ENCODE results near the gene HUWE1. TPM values are rescaled to one million over a fixed set of nuclear protein-coding genes. Genes with fewer than 3 reads are reported as not detected.

HUWE1 gene
- total and polyA plus RNA-seq, 2 experiments from 2014 or later = 61.2 to 225 TPM

GRCh38 chrX:53571494-53571893 is 115.0 kb downstream of the HUWE1 start (continued):
- no peak for TF ChIP-seq POLR2AphosphoS5 (IDR thresholded peaks at IDR 0.05; ENCODE audit: low read depth)

DNA sequence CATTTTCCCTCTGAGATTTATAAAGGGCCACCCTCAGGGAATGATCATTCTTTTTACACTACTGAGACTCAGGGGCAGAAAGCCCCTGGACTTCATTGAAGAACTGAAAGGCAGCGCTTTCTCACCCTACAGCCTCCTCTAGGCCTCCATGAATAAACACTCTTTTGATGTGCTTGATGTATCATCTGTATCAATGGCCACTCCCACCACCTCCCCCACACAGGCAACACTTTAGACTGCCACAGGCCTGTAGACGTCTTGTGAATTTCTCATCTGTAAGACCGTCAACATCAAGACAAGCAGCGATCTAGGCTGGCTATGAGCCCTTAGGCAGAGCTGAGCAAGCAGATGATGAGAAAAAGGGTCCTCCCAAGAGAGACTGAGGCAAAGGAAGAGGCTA is 123.2 kb downstream of the HUWE1 start:
- no peaks in the 10 kb centered on the region for H3K27me3 ChIP-seq (ENCODE audit: insufficient read depth)
- H3K36me3 ChIP-seq (ENCODE audit: insufficient read depth) = peaks cover 23% of the 10 kb centered on the region; the same call in 1 of the 2 replicates
- no peaks in the 10 kb centered on the region; the same call in 2 of the 3 replicates for H3K9me3 Mint-ChIP-seq
- H3K27ac ChIP-seq (ENCODE audit: low read depth) = no peak overlapping the region
- H3K27me3 Mint-ChIP-seq (ENCODE audit: insufficient read depth, low read depth, poor library complexity) = peaks cover 4% of the 10 kb centered on the region
- ATAC-seq (no peak), DNase-seq (ENCODE audit: low spot score) (no peak)
- no peak overlapping the region for H3K4me2 ChIP-seq
- H2AFZ ChIP-seq = no peak overlapping the region
- H3F3A ChIP-seq (replicated peaks; ENCODE audit: low read depth) = no peaks in the 10 kb centered on the region
- no peaks in the 10 kb centered on the region; the same call in 1 of the 2 replicates for H4K20me1 ChIP-seq (replicated peaks; ENCODE audit: insufficient read depth)
- H3K36me3 Mint-ChIP-seq (ENCODE audit: low read depth) = peaks cover 96% of the 10 kb centered on the region
- H3K4me3 ChIP-seq = no peak overlapping the region
- no peak overlapping the region for H3K27ac Mint-ChIP-seq
- no peak overlapping the region for H3K4me3 Mint-ChIP-seq
- H3K79me2 ChIP-seq (replicated peaks; ENCODE audit: insufficient read depth) = no peaks in the 10 kb centered on the region
- TF ChIP-seq CTCF (conservative IDR thresholded peaks at IDR 0.05; ENCODE audit: low read depth in 2 of 2) = no peak
- TF ChIP-seq, protein P1, sequence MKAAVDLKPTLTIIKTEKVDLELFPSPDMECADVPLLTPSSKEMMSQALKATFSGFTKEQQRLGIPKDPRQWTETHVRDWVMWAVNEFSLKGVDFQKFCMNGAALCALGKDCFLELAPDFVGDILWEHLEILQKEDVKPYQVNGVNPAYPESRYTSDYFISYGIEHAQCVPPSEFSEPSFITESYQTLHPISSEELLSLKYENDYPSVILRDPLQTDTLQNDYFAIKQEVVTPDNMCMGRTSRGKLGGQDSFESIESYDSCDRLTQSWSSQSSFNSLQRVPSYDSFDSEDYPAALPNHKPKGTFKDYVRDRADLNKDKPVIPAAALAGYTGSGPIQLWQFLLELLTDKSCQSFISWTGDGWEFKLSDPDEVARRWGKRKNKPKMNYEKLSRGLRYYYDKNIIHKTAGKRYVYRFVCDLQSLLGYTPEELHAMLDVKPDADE (IDR thresholded peaks at IDR 0.05) = no peak
- no peaks in the 10 kb centered on the region for H3K4me1 ChIP-seq (ENCODE audit: insufficient read depth)
- no peaks in the 10 kb centered on the region for H3K4me1 Mint-ChIP-seq
- no peaks in the 10 kb centered on the region for H3K9me2 ChIP-seq (ENCODE audit: insufficient read depth)

GRCh38 chrX:53561912-53562311 is 124.6 kb downstream of the HUWE1 start:
- no peaks in the 10 kb centered on the region; the same call in 2 of the 3 replicates for H3K9me3 Mint-ChIP-seq
- no peak overlapping the region for H3K4me3 Mint-ChIP-seq
- H3K4me2 ChIP-seq = no peak overlapping the region
- H3K36me3 ChIP-seq (ENCODE audit: insufficient read depth) = peaks cover 34% of the 10 kb centered on the region; the same call in 1 of the 2 replicates
- H4K20me1 ChIP-seq (replicated peaks; ENCODE audit: insufficient read depth) = no peaks in the 10 kb centered on the region
- no peak overlapping the region for H3K27ac Mint-ChIP-seq
- DNase-seq (ENCODE audit: low spot score) = no peak
- H3K4me1 Mint-ChIP-seq = no peaks in the 10 kb centered on the region
- H3K4me1 ChIP-seq (ENCODE audit: insufficient read depth) = no peaks in the 10 kb centered on the region
- peaks cover 4% of the 10 kb centered on the region for H3K27me3 Mint-ChIP-seq (ENCODE audit: insufficient read depth, low read depth, poor library complexity)
- no peaks in the 10 kb centered on the region for H3K9me2 ChIP-seq (ENCODE audit: insufficient read depth)
- no peaks in the 10 kb centered on the region for H3F3A ChIP-seq (replicated peaks; ENCODE audit: low read depth)
- no peak overlapping the region for H3K27ac ChIP-seq (ENCODE audit: low read depth)
- no peak for ATAC-seq
- no peaks in the 10 kb centered on the region for H3K79me2 ChIP-seq (replicated peaks; ENCODE audit: insufficient read depth)
- H3K27me3 ChIP-seq (ENCODE audit: insufficient read depth) = no peaks in the 10 kb centered on the region
- peaks cover 99% of the 10 kb centered on the region for H3K36me3 Mint-ChIP-seq (ENCODE audit: low read depth)
- H2AFZ ChIP-seq = no peak overlapping the region
- no peak overlapping the region for H3K4me3 ChIP-seq
- TF ChIP-seq NANOG (IDR thresholded peaks at IDR 0.05; ENCODE audit: borderline replicate concordance) (no peak), ZNF462 (CRISPR knock-in tag; IDR thresholded peaks at IDR 0.05) (no peak), EZH2phosphoT487 (IDR thresholded peaks at IDR 0.05; ENCODE audit: unreplicated experiment) (no peak), STAT1 (IDR thresholded peaks at IDR 0.05; ENCODE audit: unreplicated experiment) (no peak), POLR2AphosphoS5 (IDR thresholded peaks at IDR 0.05; ENCODE audit: low read depth) (no peak), CREB1 (CRISPR knock-in tag; IDR thresholded peaks at IDR 0.05; ENCODE audit: low read depth) (no peak)

Data from GM23338 (cell line).